Endothelial cell of umbilical vein (primary cell): ENCODE data around the gene PLA2R1. TPM values are rescaled to one million over a fixed set of nuclear protein-coding genes. Genes with fewer than 3 reads are reported as not detected.

Experiments used
- BruUV-seq: library from RNA; stranded (reverse); fragments of 400-500 nt; replicated peaks from 2 replicates; lab custom pipeline; 2021; lab: Mats Ljungman, UMichigan
- CTCF ChIA-PET: fragments of 300-600, 350-600 bp; sonication (Branson Sonifier 250); formaldehyde crosslinking; loops from one replicate; lab custom pipeline; 2021; ENCODE audit warnings: antibody characterized with exemption, inconsistent platforms; lab: Charles Lee
- POLR2A ChIA-PET: fragments of 300-600, 350-600 bp; sonication (Branson Sonifier 250); formaldehyde crosslinking; loops from one replicate; lab custom pipeline; 2021; ENCODE audit warnings: antibody characterized with exemption, inconsistent platforms; lab: Charles Lee
- DNase-seq: peaks from one replicate; pipeline ENCODE4 v3.0.0-alpha.2; 2011; ENCODE audit warnings: low read depth, low spot score
- FAIRE-seq: peaks from 2 replicates; lab custom pipeline; 2011; peaks lifted over from hg19 to GRCh38; lab: Jason Lieb, UNC
- H2AFZ ChIP-seq: 2 replicates; pipeline ENCODE4 v1.6.0; 2012; ENCODE audit warnings: low read depth, low read length, control low read depth, inconsistent platforms
- H3K27ac ChIP-seq: 2 replicates; pipeline ENCODE4 v1.5.1; 2011; ENCODE audit warnings: low read depth, mild to moderate bottlenecking, control low read depth, low read length, moderate library complexity; ENCODE audit not compliant: insufficient read depth
- H3K27me3 ChIP-seq, 2 experiments: 2 replicates each; pipeline versions ENCODE4 v1.6.0 to v1.6.1; 2011; ENCODE audit warnings: low read length in 2 of 2, mixed read lengths in 1 of 2; ENCODE audit not compliant: control insufficient read depth in 2 of 2, insufficient read depth in 2 of 2
- H3K36me3 ChIP-seq, 2 experiments: 2 replicates in 1 of 2; 3 replicates in 1 of 2; pipeline ENCODE4 v1.5.1; 2011; ENCODE audit warnings: low read length in 2 of 2, mild to moderate bottlenecking in 1 of 2, moderate library complexity in 1 of 2; ENCODE audit not compliant: control insufficient read depth in 2 of 2, insufficient read depth in 2 of 2; ENCODE audit errors: extremely low read depth in 1 of 2
- H3K4me1 ChIP-seq: 3 replicates; pipeline ENCODE4 v1.5.1; 2011; ENCODE audit warnings: mild to moderate bottlenecking, low read length; ENCODE audit not compliant: control insufficient read depth, insufficient read depth; ENCODE audit errors: extremely low read depth
- H3K4me2 ChIP-seq: 2 replicates; pipeline ENCODE4 v1.6.1; 2011; ENCODE audit warnings: low read length, control low read depth, mixed read lengths; ENCODE audit not compliant: insufficient read depth
- H3K4me3 ChIP-seq, 3 experiments: fragments of 200-600 bp in 1 of 3; sonication (generic), shearing (Covaris generic) in 1 of 3; replicated peaks in 1 of 3; 2 replicates each; pipeline ENCODE4 v1.5.1; 2011 to 2016; ENCODE audit warnings: control low read depth in 3 of 3, low read length in 3 of 3, mild to moderate bottlenecking in 2 of 3, inconsistent platforms in 1 of 3, low read depth in 1 of 3, moderate library complexity in 1 of 3; ENCODE audit not compliant: insufficient read depth in 1 of 3
- H3K79me2 ChIP-seq: 2 replicates; pipeline ENCODE4 v1.6.0; 2012; ENCODE audit warnings: low read length, inconsistent platforms; ENCODE audit not compliant: control insufficient read depth, insufficient read depth
- H3K9ac ChIP-seq: replicated peaks from 2 replicates; pipeline ENCODE3; 2011; ENCODE audit warnings: low read length, control low read depth; ENCODE audit not compliant: insufficient read depth; ENCODE audit errors: extremely low read depth
- H3K9me1 ChIP-seq: replicated peaks from 3 replicates; pipeline ENCODE4 v1.6.0; 2011; ENCODE audit warnings: mild to moderate bottlenecking, low read length; ENCODE audit not compliant: control insufficient read depth, insufficient read depth; ENCODE audit errors: extremely low read depth
- H3K9me3 ChIP-seq: replicated peaks from 2 replicates; pipeline ENCODE4 v1.5.1; 2012; ENCODE audit warnings: low read length, inconsistent platforms; ENCODE audit not compliant: control insufficient read depth, insufficient read depth
- H4K20me1 ChIP-seq: replicated peaks from 2 replicates; pipeline ENCODE3; 2011; ENCODE audit warnings: mild to moderate bottlenecking, low read length; ENCODE audit not compliant: control insufficient read depth, insufficient read depth; ENCODE audit errors: extremely low read depth
- EZH2 ChIP-seq: IDR thresholded peaks from 2 replicates; pipeline ENCODE4 v1.6.1; 2012; ENCODE audit warnings: borderline replicate concordance, low read depth, mild to moderate bottlenecking, moderate library complexity, low read length, inconsistent platforms; ENCODE audit not compliant: severe bottlenecking
- FOS ChIP-seq: IDR thresholded peaks from 2 replicates; pipeline ENCODE4 v1.6.1; 2011; ENCODE audit warnings: mild to moderate bottlenecking, low read length, moderate library complexity, borderline replicate concordance; ENCODE audit not compliant: insufficient read depth
- GATA2 ChIP-seq: IDR thresholded peaks from 2 replicates; pipeline ENCODE4 v1.7.0; 2011; ENCODE audit warnings: low read depth, mild to moderate bottlenecking, moderate library complexity, mixed read lengths, low read length; ENCODE audit not compliant: insufficient read length, insufficient read depth
- JUN ChIP-seq: IDR thresholded peaks from 2 replicates; pipeline ENCODE4 v1.6.1; 2011; ENCODE audit warnings: borderline replicate concordance, low read depth; ENCODE audit not compliant: insufficient read length, insufficient read depth
- MYC ChIP-seq: IDR thresholded peaks from one replicate; pipeline ENCODE4 v1.6.1; 2011; ENCODE audit warnings: mild to moderate bottlenecking, low read depth, low read length
- POLR2A ChIP-seq: IDR thresholded peaks from 2 replicates; pipeline ENCODE4 v1.6.1; 2012; ENCODE audit warnings: low read depth, mild to moderate bottlenecking, control low read depth, low read length
- POLR2AphosphoS5 ChIP-seq: IDR thresholded peaks from 2 replicates; pipeline ENCODE4 v1.6.1; 2012; ENCODE audit warnings: low read depth, mild to moderate bottlenecking, control low read depth, low read length, moderate library complexity; ENCODE audit not compliant: insufficient read depth
- dilution Hi-C: fragments of 300-500 bp; cut with MboI; formaldehyde crosslinking; loops from one replicate; pipeline ENCODE4 v1.15.0; 2019; ENCODE audit warnings: low sequenced_read_pairs; ENCODE audit not compliant: extremely low pct_ligation_motif_present
- intact Hi-C: fragments of 100-400 bp; cut with micrococcal nuclease; formaldehyde crosslinking; loops from one replicate; pipeline ENCODE4 v1.10.0; 2022
- polyA plus RNA-seq, 4 experiments: library from polyadenylated mRNA; depleted of rRNA in 3 of 4; stranded (reverse) in 3 of 4; unstranded in 1 of 4; fragments of >200 nt; gene quantifications; 2 replicates each; pipeline versions ENCODE4 v1.2.1 to v1.2.3, GENCODE V29; 2011 to 2012; ENCODE audit warnings: missing spikeins in 1 of 4
- total RNA-seq: library from RNA; stranded (reverse); gene quantifications from 2 replicates; pipeline ENCODE4 v1.2.3, GENCODE V29; 2021
- TF ChIP-seq, protein P1 (sequence below): IDR thresholded peaks from 2 replicates; pipeline ENCODE4 v1.6.1; 2011; ENCODE audit not compliant: insufficient read depth, insufficient read length
- TF ChIP-seq, protein P2 (sequence below), 2 donors: IDR thresholded peaks; 1 replicate in 1 of 2; 2 replicates in 1 of 2; pipeline ENCODE4 v1.5.1; 2011; ENCODE audit warnings: low read length in 2 of 2, mild to moderate bottlenecking in 2 of 2, moderate library complexity in 2 of 2, control low read depth in 1 of 2, inconsistent platforms in 1 of 2, low read depth in 1 of 2; ENCODE audit not compliant: insufficient read depth in 1 of 2; ENCODE audit errors: extremely low read depth in 1 of 2

The PLA2R1 gene
- total and polyA plus RNA-seq, 2 donors (not counting 3 experiments of a cell fraction or from before 2014, with no cell fraction given) = 6.9 to 14.4 TPM

DNA sequence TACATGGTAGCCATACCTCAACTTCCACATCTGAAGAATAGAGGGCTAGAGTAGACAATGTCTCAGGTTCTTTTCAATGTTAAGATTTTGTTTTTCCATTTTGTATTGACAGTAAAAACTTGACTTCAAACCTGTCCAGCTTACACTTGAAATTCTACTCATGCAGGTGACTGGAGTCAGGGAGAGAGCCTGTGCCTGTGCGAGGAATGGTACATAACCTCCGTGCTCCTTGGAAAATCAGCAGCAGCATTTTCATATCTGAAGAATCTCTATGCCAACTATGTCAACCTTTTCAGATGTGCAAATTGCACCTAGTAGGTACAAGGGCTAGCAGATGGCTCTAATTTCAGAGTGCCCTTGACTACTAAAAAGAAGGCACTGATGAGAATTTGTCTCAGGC is 2.1 kb downstream of the PLA2R1 start:
- H3K36me3 ChIP-seq = no peaks in the 10 kb centered on the region
- H3K4me3 ChIP-seq = no peak overlapping the region
- no peaks in the 10 kb centered on the region for H3K27me3 ChIP-seq
- intact Hi-C loops (no loop called here), dilution Hi-C loops (no loop called here)
- H3K9me3 ChIP-seq = no peaks in the 10 kb centered on the region
- H3K4me2 ChIP-seq = no peak overlapping the region
- TF ChIP-seq MYC (no peak), EZH2 (no peak), FOS (no peak), POLR2AphosphoS5 (no peak), GATA2 (no peak), JUN (no peak), POLR2A (no peak)
- TF ChIP-seq, protein P1, sequence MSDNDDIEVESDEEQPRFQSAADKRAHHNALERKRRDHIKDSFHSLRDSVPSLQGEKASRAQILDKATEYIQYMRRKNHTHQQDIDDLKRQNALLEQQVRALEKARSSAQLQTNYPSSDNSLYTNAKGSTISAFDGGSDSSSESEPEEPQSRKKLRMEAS = no peak
- TF ChIP-seq, protein P2, sequence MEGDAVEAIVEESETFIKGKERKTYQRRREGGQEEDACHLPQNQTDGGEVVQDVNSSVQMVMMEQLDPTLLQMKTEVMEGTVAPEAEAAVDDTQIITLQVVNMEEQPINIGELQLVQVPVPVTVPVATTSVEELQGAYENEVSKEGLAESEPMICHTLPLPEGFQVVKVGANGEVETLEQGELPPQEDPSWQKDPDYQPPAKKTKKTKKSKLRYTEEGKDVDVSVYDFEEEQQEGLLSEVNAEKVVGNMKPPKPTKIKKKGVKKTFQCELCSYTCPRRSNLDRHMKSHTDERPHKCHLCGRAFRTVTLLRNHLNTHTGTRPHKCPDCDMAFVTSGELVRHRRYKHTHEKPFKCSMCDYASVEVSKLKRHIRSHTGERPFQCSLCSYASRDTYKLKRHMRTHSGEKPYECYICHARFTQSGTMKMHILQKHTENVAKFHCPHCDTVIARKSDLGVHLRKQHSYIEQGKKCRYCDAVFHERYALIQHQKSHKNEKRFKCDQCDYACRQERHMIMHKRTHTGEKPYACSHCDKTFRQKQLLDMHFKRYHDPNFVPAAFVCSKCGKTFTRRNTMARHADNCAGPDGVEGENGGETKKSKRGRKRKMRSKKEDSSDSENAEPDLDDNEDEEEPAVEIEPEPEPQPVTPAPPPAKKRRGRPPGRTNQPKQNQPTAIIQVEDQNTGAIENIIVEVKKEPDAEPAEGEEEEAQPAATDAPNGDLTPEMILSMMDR (IDR thresholded peaks at IDR 0.05; ENCODE audit: extremely low read depth in 1 of 2, insufficient read depth in 1 of 2, low read depth in 1 of 2, low read length in 2 of 2) = no peak
- no TSS peak for BruUV-seq
- no peaks in the 10 kb centered on the region for H4K20me1 ChIP-seq
- no peaks in the 10 kb centered on the region for H3K9me1 ChIP-seq
- peaks cover 37% of the 10 kb centered on the region for H3K79me2 ChIP-seq
- H3K4me1 ChIP-seq = peaks cover 18% of the 10 kb centered on the region
- POLR2A ChIA-PET = no interaction called here
- DNase-seq (no peak), FAIRE-seq (no peak)
- no peak overlapping the region for H2AFZ ChIP-seq
- H3K9ac ChIP-seq = no peak overlapping the region
- CTCF ChIA-PET = no interaction called here
- H3K27ac ChIP-seq = no peak overlapping the region
